HG03520 (cell line): ENCODE results near the gene CLPX.
A peak's percentile ranks its signal among the peaks of the same experiment; 100 is the strongest.
"Not testable (repeated sequence)": the region's sequence is repeated elsewhere in the genome, so short reads cannot be mapped to it uniquely, and the experiment has no call there.

Experiments
- ATAC-seq: cut with Tn5 transposase; IDR thresholded peaks from one replicate; pipeline ENCODE4 v1.9.1; 2021; ENCODE audit warnings: mild to moderate bottlenecking, moderate library complexity; ENCODE audit not compliant: unreplicated experiment

Gene CLPX

GRCh38 chr15:65207280-65207840, 22.2 kb upstream of the CLPX start:
- no peak for ATAC-seq

DNA sequence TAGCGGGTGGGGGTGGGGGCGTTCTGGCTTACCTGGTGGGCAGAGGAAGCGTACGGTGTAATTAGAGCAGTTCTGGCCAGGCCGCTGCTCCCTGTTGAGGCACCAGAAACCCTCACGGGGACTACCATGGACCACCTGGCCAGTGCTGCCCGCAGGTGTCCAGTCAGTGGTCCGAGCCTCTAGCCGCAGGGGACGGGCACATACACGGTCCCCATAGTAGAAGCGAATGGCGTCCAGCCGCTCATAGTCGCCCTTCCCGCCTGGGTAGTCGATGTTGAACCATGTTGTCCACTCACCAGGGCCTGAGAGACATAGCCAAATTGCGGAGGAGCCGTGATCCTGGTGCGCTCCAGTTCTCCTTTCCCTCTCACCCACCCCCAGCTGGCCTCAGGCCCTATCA, 21.6 kb upstream of the CLPX start:
- no peak for ATAC-seq

DNA sequence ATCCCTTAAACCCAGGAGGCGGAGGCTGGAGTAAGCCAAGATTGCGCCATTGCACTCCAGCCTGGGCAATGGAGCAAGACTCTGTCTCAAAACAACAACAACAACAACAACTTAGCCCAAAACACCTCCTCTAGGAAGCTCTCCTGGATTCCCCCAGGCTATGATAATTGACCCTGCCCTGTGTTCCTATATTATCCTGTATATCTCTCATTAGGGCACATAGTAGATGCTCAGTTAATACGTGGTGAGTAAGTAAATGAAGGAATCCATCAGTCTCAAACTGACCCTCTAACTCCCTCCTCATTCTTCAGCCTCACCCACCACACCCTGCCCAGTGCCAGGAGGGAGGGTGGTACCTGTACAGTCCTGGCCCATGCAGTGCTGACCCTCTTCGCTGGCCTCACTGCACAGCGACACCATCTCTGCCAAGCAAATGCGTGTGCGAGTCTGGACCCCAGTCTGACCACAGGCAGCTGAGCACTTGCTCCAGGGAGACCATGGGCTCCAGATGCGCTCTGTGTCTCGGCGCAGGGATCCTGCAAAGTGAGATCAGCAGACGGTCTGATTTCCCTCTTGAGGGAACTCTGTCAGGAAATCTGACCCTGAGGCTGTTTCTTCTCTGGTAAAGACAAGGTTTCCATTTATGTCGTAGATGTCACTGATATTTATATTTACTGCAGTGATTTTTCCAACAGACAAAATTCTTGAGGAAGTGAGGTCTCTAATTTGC, 20.0 kb upstream of the CLPX start:
- ATAC-seq, result no peak

DNA sequence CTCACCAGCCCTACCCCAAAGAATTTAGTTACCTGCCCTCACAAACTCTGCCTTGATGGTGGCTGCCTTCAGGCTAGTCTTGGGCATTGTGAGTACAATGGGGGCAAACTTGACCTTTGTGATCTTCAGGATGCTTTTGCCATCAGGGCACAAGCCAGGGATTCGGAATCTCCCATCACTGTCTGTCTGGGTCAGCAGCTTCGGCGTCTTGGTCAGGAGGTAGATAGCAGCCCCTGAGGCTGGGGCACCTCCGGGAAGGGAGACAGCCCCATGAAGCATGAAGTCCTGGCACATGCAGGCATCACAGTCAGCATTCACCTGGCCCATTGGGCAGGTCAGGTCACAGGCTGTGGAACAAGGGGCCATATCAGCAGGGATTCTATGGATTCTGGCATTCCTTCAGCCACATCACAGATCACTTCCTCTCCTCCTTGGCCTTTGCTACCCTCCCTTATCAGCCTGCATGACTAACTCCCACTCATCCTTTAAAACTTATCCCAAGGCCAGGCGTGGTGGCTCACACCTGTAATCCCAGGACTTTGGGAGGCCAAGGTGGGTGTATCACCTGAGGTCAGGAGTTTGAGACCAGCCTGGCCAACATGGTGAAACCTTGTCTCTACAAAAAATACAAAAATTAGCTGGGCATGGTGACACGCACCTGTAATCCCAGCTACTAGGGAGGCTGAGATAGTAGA, 19.2 kb upstream of the CLPX start:
- ATAC-seq, result no peak

DNA sequence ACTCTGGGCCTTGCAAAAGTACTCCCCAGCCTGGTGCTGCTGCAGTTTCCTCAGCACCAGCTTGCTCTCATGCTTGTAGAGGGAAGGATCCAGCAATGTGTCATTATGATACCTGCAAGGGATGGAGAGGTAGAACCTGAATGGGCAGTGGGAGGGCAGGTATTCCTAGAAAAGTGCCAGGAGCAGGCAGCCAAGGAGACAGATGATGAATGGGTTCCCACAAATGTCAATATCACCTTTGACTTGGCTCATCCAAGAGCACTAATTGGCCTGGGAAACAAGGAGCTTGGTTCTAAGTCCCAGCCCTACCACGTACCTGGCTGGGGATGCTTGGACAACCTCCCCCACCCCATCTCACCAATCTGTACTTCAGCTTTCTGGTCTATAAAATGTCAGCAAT, 16.8 kb upstream of the CLPX start:
- ATAC-seq, result no peak

DNA sequence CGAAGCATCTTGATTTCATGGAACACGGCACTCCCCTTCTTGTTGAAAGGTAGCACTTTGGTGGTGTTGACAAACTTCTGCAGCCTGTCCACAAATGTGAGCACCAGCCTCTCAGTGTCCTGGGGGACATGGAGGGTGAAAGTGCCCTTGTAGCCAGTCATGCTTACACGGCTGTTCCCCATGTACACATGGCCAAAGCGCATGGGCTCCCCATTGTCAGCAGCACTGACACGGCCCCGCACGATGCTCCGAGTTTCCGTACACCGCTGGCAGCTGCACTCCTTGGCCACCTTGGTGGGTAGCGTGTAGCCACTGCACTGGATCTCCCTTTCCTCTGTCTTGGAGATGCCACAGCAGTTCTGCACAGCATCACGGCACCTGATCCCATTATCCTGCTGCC, 13.4 kb upstream of the CLPX start:
- no peak for ATAC-seq

DNA sequence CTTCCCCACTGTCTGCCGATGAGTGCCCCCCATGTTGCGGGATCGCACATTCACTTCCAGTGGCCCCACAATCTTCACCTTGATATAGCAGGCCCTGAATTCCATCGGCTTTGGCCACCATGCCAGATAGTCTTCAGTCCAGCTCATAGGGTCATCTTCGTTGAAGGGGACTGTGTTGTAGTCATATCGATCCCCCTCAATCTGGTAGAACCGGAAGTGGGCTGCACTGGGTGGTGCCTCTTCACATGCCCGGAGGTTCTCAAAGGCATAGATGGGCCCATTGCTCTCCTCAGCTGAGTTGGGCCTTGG, 12.1 kb upstream of the CLPX start:
- ATAC-seq, result no peak

- ATAC-seq, result no peak
These were observed 11.6 kb upstream of the CLPX start for GRCh38 chr15:65196637-65197336.

GRCh38 chr15:65195548-65195923, 10.4 kb upstream of the CLPX start:
- no peak for ATAC-seq

DNA sequence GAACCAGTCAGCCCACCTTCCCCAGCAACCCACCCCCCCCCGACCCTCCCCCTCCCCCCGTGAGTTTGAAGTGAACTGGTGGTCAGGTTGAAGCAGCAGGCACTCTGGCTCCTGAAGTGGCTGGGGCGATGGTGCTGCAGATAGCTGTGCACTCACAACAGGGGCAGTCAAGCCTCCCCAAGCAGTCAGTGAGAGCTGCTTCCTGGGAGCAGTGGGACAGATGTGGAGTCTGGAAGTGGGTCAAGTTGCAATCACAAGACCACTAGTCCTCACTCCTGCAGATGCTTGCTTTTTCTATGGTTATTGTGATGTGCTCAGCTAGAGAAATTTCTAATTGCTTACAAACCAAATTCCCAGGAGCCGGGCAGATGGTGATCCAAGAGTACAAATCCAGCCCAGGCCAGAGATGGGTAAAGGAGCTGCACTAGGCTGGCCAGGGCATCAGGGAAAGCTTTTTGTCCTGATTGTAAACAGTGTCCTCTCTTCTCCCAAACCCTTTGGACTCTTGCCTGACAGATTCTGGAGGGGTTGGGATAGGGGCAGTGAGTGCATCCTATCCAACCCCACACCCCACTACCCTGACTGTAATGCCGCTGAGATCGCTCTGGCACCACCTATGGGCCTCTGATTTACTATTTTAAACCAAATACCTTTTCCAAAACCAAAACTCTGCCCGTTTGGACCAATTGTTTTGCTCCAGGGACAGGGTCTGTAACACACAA, 9.8 kb upstream of the CLPX start:
- ATAC-seq, result no peak

- ATAC-seq, result no peak
These were observed 6.9 kb upstream of the CLPX start for GRCh38 chr15:65192016-65192415.

DNA sequence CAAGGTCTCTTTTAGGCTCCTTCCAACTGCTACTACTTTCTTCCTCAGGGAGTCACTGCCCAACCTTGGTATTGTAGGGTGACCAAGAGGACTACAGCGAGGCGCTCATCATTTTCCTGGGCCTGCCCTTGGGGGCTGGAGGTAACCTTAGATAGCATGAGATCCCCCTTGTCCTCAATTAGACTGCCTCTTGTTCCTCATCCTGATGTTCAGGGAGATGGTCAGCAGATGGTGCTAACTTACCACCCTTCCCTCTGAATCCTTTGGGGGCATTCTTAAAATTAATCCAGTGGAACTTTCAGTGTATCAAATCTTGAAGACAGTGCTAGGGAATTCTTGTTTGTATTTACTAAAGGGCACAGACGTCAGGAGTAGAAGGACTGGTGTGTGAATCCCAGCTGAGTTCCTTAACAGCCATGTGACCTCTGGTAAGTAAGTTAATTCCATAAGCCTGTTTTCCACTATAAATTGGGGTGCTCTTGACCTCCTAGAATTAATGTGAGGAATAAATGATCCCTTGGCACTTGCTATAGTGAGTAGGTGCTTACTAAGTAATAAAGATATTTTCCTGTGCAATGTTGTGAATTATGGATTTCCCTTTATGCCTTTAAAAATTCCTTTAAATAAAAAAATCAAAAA, 4.1 kb upstream of the CLPX start:
- ATAC-seq, result no peak

DNA sequence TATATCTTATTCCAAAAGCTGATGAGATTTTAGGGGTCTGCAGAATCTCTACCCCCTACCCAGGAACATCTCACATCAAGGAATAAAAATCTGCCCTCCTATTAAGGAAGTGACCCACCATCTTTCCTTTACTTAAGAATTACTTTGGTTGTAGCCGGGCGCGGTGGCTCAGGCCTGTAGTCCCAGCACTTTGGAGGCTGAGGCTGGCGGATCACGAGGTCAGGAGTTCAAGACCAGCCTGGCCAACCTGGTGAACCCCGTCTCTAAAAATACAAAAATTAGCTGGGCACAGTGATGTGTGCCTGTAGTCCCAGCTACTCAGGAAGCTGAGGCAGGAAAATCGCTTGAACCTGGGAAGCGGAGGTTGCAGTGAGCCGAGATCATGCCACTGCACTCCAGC, 3.3 kb upstream of the CLPX start:
- ATAC-seq, result not testable (repeated sequence)

- peak; percentile 15 for ATAC-seq
These were observed 756 bp downstream of the CLPX start for GRCh38 chr15:65184305-65184867.

GRCh38 chr15:65183865-65184159, 1.3 kb downstream of the CLPX start:
- ATAC-seq, result no peak

DNA sequence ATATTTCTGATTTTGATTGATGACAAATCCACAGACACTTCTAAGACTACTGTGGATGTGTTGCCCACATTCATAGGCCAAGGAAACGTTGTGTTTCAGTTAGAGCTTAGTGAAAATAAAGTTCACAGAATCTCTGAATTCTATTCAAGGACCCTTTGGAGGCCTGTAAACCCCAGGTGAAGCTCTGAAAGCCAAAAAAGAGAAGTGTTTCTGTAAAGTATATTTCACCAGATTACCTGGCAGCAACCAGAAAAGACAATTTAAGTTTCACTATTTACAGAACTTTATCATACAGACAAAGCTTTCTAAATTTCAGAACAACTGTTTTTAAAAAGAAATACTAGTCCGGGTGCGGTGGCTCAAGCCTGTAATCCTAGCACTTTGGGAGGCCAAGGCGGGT, 2.6 kb downstream of the CLPX start:
- no peak for ATAC-seq

GRCh38 chr15:65181582-65182353, 3.4 kb downstream of the CLPX start:
- not testable (repeated sequence) for ATAC-seq

DNA sequence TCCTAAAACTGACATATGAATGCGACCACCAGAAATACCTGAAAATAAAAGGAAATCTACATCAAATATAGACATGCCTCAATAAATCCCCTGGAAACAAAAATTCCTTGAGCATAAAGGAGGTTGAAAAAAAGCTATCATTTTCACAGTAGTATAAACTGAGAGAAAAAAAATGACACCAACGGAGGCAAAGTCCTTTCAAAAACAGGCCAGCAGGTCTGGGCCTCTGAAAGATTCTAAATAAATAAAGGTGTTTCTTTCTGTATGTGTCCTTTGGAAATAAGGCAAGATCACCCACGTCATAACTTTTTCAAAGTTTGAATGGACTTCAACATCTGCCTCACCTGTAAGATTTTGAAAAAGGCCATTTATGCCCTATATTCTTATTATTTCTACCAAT, 5.0 kb downstream of the CLPX start:
- ATAC-seq, result no peak

DNA sequence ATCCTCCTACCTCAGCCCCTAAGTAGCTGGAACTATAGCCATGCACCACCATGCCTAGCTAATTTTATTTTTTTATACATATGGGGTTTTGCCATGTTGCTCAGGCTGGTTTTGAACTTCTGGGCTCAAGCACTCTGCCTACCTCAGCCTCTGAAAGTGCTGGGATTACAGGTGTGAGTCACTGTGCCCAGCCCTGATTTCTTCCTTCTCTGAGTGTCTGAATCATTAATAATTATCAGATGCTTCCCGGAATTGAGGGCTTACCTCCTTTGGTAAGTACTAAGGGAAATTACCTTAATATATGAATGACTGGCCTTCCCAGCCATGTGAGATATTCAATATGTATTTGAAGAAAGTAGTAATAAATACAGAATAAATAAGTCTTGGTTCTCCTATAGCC, 7.2 kb downstream of the CLPX start:
- ATAC-seq, result no peak

GRCh38 chr15:65176056-65176455, 9.1 kb downstream of the CLPX start:
- ATAC-seq, result no peak
